GM12873 (cell line): ENCODE data around the gene PIK3IP1.

Experiments
- TF ChIP-seq, protein P1 (sequence below): IDR thresholded peaks from 2 replicates; pipeline ENCODE4 v1.5.1; 2012; ENCODE audit warnings: low read depth, mild to moderate bottlenecking, moderate library complexity, low read length, control low read depth; ENCODE audit not compliant: insufficient read depth; ENCODE audit errors: missing control alignments

PIK3IP1 gene

DNA sequence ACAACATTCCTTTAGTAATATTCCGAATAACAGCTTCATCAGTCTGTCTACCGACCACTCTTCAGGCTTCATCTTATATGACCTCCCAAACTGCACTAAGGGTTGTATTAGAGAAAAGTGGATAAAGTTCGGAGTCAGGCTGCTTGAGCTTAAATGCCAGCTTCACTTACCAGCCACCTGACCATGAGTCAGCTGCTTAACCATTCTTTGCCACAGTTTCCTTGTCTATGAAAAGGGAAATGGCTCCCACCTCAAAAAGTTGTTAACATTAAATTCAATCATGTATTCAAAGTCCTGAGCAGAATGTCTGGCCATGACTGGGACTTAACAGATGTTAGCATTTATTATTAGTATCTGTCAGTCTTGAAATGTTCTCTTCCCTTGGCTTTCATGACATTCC is 59.3 kb downstream of the PIK3IP1 start:
- TF ChIP-seq, protein P1, sequence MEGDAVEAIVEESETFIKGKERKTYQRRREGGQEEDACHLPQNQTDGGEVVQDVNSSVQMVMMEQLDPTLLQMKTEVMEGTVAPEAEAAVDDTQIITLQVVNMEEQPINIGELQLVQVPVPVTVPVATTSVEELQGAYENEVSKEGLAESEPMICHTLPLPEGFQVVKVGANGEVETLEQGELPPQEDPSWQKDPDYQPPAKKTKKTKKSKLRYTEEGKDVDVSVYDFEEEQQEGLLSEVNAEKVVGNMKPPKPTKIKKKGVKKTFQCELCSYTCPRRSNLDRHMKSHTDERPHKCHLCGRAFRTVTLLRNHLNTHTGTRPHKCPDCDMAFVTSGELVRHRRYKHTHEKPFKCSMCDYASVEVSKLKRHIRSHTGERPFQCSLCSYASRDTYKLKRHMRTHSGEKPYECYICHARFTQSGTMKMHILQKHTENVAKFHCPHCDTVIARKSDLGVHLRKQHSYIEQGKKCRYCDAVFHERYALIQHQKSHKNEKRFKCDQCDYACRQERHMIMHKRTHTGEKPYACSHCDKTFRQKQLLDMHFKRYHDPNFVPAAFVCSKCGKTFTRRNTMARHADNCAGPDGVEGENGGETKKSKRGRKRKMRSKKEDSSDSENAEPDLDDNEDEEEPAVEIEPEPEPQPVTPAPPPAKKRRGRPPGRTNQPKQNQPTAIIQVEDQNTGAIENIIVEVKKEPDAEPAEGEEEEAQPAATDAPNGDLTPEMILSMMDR: no peak
